Measurements from ENCODE around the gene ABR.
"Not testable (repeated sequence)": the region's sequence is repeated elsewhere in the genome, so short reads cannot be mapped to it uniquely, and the experiment has no call there.

The ABR gene

DNA sequence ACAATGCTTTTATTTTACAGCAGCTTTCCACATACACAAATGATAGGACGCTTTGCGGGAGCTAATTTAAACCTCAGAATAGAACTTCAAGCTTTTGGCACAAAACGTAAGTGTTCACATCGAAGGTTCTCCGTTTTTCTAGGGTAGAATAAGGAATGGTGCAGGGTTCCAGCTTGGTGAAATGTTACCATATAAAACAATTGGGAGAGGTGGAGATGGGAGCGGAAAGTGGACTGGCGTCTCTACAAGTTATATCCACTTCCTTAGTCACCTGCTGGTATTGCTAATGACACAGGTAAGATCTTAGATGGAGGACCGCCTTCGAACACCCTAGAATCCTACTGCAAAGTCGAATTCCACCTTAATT lies 198.5 kb downstream of the ABR start:
- DNase-seq (ENCODE audit: low read depth), result no peak

DNA sequence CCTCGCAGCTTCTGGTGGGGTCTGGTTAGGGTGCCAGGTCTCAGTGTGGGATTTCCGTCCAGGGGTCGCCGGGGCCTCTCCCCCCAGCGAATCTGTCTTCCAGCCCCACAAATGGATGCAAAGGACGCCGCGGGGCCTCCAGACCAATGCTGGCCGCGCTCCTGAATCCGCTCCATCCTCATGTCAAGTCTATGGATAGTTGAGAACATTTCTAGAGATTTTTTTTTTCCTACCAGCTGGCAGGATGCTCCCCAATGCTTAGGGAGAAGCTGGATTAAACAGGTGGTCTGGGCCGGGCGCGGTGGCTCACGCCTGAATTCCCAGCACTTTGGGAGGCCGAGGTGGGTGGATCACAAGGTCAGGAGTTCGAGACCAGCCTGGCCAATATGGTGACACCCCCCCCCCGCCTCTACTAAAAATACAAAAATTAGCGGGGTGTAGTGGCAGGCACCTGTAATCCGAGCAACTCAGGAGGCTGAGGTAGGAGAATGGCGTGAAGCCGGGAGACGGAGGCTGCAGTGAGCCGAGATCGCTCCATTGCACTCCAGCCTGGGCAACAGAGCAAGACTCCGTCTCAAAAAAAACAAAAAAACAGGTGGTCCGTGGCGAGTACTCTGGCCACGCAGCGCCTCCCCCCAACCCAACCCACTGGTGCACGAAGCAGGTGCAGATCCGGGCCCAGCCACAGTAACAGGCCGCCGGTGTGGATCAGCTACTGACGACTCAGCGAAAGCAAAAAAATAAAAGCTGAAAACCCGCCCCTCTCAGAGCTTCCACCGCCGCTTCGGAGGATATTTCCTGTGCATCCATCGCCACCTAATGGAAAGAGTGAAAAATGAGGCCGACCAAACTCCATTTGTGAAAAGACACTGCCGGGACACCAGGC lies 199.1 kb downstream of the ABR start:
- peak; percentile 25 for DNase-seq (ENCODE audit: low read depth)

DNA sequence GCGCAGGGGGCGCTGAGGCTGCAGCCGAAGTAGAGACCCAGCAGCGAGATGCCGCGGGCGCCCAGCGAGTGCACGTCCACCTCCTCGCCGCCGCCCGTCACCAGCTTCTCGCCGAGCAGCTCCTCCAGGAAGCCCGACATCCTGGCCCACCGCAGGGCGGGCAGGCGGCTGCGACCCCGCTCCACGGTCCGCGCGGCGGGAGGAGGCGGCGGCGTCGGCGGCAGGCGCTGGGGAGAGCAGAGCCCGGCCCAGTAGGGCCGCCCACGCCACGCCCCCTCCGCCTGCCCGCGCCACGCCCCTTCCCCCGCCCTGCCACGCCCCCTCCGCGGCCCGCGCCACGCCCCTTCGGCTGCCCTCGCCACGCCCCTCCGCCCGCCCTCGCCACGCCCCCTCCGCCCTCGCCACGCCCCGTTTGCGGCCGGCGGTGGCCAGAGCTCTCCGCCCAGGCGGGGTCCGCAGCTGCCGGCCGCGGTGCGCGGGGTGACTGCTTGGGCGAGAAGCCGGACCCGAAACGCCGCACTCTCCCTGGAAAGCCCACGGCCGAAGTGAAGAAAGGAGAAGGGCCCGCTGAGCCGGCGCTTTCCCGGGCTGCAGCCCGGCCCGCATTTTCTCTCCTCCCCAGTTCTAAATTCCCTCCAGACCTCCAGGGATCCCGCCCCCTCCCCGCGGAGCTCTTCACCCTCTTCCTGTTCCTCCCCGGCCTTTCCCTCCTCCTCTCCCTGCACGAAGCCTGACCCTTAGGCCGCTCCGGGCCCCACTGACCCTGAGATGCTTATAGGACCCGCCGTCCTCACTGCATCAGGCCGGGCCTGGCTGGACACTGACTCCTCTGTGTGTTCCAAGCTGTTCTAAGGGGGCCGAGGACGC lies 200.0 kb downstream of the ABR start, which contains the start of gene NXN:
NXN (minus strand) TSS at position 238 of the 867 bp plus-strand sequence.
- DNase-seq (ENCODE audit: low read depth), result peak; percentile 97

DNA sequence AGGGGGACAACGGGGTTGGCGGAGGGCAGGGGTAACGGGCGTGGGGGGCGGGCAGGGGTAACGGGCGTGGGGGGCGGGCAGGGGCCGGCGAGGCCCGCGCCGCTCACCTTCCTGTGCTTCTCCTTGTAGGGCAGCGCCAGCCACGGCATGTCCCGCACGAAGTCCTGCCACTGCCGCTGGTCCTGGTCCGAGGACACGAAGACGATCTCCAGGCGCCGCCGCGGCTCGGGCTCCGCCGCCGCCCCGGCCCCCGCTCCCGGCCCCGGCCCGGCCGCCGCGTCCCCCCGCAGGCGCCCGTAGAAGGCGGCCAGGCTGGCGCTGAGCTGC lies 200.6 kb downstream of the ABR start:
- DNase-seq (ENCODE audit: low read depth), result no peak

DNA sequence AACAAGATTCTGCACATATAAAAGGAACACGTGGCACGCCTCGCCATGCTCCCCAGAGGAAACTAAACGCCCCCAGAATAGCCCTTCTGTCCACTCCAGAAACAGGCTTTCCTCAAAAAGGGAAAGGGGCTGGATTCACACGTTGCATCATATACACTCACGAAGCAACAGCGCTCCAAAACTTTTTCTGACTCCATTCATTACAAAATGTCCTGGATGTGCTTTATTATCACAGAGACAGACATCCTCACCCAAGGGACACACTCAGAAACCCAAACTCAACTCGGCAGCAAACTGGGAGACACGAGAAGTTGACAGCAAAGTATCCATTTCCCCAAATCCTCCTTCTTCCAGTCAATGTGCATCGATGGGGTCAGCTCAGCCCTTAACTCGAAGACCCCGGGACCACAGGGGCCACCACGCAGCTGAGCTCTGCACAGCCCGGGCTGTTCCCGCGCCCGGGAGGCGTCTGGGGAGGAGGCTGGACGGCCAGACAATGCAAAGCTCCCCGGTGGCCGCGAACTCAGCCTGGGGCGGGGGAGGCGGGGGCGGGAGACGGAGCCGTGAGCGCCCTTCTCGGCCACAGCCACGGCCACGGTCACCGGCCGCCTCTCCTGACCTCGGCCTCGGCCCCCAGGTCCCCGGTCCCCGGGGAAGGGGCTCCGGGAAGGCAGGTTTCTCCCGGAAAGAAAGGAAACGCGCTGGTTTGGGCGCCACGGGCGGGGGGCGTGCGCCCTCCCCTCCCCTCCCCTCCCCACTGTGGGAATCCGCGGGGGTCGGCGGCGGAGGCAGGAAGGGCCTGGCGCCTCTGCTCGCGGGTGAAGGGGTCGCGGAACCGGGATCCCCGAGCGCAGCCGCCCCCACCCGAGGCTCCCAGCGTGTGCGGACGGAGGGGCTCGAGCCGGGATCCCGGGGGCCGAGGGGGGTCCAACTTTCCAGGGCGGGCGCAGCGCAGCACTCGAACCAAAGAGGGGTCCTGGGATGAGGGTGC lies 201.4 kb downstream of the ABR start:
- no peak for DNase-seq (ENCODE audit: low read depth)

DNA sequence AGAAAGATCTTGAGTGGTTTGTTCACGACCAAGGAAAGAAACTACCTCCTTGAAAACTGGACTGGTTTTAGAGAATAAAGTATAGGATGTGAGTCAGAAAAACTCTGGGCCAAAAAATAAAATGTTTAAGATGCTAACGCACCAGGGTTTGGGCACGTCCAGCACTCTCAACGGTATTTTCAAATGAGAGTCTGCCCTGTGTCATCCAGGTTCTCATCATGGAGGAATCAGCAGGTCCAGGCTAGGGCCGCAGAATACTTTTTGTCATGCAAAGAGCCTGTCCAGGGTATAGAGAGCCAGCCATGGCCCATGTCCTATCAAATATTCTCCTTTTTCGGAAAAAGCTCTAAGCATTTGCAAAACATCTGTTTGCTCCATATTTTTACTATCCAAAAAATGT lies 202.6 kb downstream of the ABR start:
- no peak for DNase-seq (ENCODE audit: low read depth)

DNA sequence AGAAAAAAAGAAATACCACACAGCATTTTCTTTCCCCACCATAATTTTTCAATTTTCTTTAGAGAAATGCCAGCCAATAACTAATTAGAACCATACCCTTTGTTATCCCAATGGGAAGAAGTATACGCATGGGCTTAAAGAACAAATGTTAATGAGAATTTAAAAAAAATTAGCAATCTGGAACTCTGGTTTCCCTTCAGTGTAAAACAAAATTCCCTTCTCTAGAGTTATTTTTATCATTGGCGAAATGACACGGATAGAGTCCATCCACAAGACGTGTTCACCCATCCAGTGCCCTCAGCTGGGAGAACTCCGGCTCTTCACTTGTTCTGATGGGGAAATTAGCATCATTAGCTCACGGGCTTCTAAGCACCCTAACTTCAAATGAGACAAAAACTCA lies 203.5 kb downstream of the ABR start:
- DNase-seq (ENCODE audit: low read depth), result no peak

DNA sequence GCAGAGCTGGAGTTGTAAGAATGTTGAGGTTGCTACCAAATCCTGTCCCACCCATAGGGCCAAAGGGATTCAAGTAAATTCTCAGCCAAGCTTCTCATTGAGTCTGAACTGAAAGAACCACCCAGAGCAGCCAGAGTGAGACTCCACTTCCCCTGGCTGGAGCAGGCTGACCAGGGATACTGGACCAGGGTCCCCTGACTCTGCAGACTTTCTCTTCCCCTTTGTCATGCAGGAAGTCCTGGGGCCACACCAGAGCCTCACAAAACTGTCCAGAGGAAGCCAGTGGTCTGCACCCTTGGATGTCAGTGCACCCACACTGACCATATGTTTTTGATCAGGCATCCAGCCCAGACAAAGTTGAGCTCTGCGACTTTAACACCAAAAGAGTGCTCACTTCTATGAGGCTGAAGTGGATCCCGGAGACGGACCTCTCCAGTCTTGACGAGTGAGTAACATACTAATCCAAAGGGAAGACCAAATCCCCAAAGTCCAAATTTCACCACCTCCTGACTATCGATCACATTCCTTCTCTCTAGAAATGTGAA lies 204.3 kb downstream of the ABR start:
- no peak for DNase-seq (ENCODE audit: low read depth)

DNA sequence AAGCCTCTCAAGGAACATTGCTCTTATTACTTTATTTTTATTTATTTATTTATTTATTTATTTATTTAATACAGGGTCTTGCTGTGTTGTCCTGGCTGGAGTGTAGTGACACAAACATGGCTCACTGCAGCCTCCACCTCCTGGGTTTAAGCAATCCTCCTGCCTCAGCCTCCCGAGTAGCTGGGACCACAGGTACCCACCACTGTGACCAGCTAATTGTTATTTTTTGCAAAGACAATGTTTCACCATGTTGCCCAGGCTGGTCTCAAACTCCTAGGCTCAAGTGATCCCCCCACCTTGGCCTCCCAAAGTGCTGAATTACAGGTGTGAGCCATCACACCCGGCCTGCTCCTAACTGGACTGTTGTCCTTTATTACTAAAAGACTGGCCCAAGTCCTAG lies 205.0 kb downstream of the ABR start:
- DNase-seq (ENCODE audit: low read depth), result not testable (repeated sequence)

DNA sequence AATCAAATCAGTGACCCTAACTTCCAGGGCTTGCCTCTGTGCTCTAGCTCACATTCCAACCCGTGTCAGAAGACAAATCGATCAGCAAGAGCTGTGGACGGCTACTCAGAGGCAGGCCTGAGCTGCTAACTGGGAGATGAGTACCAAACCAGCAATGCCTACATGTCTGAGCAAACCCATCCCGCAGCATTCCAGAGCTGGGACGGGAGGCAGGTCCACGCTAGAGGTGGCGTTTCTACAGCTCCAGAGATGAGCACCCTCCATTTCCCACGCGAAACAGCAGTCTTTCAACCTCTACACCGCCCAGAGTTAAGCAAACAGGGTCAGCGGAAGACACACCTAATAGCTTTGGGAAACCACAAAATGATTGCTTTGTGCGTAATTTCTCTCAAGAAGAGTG lies 206.7 kb downstream of the ABR start:
- no peak for DNase-seq (ENCODE audit: low read depth)

DNA sequence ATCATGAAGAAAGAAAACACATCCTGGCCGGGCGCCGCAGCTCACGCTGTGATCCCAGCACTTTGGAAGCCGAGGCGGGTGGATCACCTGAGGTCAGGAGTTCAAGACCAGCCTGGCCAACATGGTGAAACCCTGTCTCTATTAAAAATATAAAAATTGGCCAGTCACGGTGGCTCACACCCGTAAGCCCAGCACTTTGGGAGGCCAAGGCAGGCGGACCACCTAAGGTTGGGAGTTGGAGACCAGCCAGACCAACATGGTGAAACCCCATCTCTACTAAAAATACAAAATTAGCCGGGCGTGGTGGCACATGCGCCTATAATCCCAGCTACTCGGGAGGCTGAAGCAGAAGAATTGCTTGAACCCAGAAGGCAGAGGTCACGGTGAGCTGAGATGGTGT lies 207.9 kb downstream of the ABR start:
- DNase-seq (ENCODE audit: low read depth), result not testable (repeated sequence)

DNA sequence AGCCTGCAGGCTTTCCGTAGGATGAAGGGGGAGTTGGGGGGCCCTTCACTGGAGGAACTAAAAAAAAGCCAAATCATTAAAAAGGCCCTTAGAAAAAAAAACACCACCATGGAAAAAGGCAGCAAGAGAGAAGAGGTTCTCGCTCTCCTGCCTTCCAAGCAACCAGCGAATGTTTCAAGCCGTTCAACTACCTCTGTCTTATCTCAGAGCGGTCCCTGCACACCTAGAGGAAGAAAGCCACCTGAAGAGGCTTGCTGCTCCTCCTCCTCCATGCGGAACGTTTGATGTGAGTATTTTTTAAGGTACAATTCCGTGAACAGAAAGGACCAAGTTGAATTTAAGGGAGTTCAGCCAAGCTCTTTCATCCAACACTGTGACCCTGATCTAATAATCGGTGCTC lies 209.4 kb downstream of the ABR start:
- DNase-seq (ENCODE audit: low read depth), result no peak

DNA sequence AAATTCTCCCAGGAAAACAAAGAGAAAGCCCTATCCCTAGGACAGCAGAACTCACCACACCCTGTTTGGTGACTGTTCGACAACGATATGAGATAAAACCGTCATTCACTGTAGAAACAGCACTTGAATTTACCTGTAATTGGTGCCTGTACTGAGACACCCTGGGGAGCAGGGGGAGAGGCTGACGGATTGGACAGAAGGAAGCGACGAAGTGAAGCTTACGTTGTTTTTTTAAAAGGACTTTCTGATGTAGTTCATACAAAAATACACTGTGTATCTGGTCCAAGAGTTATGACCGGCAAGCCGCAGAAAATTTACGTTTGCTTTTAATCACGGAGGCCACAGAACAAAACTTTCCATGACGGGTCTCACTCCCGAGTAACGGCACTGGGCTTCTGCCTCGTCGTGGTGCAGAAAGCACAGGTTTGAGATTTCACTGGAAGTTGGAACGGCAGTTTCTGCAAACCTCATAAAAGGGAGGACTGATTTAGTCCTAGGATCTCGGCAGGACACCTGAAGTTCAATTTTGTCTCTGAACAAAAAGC lies 209.9 kb downstream of the ABR start:
- no peak for DNase-seq (ENCODE audit: low read depth)

DNA sequence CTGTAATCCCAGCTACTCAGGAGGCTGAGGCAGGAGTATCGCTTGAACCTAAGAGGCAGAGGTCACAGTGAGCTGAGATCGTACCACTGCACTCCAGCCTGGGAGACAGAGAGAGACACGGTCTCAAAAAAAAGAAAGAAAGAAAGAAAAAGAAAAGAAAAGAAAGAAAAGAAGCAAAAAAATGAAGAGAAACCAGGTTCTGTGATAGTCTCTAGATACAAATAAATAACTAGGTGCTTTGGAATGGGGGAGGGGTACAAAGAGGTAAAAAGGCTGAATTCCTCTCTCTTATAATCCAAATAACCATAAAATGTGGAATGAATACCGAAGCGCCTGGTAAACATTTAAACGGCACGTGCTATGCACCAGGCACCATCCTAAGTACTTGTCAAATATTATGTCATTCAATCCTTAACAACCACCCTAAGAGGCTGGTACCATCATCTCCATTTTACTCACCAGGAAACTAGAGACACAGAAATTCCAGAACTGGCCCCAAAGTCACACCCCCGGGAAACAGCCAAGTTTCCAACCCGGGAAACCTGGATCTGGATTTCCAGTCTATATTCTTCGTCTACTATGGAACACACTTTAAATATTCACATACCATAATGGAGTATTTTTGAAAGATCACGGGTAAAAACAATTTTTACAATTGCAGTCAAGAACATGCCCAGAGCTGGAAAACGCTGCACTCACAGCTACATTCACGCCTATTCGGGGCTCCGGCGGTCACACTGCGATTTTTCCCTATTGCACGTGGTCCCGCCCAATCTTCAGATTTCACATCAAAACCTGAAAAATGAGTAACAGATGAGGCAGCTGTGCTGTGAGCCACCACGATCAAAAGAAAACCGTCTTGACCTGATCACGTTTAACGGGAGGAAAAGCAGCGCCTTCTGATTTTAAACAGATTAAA lies 210.7 kb downstream of the ABR start:
- no peak for DNase-seq (ENCODE audit: low read depth)

DNA sequence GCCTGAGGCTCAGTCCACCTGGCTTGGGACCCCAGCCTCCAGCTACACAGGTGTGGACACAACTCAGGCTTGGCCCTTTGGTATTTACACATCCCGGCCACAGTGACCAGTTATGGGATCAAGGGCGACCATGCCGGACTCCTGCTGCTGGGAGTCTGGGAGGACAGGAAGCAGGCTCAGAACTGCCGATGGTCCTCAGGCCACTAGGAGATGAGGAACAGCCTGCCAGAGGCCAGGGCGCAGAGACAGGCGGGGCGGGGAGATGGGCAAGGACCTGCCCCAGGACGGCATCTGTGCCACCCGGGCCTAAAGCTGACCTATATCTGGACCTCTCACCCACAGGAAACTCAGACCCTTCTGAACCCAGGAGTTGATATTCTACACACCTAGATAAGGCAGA lies 212.7 kb downstream of the ABR start:
- no peak for DNase-seq (ENCODE audit: low read depth)

DNA sequence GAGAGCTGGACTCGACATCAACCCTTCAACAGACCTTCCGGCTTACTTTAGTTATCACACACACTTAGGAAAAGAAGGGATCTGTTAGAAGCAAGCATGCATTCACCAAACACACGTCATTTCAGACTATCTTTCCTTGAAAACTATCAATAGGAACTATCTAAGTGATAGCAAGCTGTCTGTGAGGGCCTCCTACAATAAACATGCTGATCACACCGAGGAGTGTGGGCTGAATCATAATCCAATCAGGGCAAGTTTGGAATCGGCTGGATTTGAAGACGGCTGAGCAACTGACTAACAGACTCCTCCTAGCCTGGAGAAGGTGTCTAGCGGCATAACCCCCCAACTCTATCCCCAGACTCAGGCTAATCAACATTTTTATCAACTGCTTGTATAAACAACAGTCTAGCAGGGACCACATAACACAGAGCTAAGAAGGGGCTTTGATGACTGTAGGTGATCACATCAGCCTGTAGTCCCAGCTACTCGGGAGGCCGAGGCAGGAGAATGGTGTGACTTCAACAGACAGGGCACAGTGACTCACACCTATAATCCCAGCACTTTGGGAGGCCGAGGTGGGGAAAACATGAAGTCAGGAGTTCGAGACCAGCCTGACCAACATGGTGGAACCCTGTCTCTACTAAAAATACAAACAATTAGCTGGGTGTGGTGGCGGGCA lies 214.3 kb downstream of the ABR start:
- no peak for DNase-seq (ENCODE audit: low read depth)

DNA sequence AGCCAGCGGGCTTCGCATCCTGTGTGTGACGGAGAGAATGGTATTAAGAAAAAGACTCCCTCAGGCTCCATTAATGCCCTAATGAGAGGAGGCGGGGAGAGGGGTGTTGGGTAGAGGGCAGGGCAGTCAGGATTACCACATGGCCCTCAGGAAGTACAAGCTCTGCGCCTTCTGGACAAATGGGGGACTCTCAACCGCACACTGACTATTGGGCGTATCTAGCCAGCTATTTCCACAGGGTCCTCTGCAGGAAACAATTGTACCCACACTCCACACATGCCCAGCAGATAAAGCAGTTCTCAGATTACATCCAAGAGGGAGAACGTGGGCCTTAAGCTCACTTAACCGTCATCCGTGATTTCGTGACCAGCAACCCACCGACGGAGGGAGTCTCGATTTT lies 214.9 kb downstream of the ABR start:
- DNase-seq (ENCODE audit: low read depth), result no peak

DNA sequence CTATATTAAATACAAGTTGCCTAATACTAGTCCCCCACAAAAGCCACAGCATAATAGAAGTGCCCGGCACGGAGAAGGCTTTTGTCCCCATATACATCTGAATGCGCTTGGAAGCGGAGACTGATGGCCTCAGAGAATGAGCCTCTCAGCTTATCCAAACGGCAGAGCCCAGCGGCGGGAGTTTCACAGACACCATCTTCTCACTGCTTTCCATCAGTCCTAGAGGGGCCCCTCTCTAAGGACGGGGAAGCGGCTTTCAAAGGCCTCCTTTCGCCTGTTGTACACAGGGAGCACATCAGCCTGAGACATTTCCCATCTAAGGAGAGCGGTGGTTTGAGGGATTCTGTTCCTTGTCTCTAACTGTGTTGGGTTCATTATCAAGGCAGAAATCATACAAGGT lies 217.1 kb downstream of the ABR start:
- DNase-seq (ENCODE audit: low read depth), result no peak

DNA sequence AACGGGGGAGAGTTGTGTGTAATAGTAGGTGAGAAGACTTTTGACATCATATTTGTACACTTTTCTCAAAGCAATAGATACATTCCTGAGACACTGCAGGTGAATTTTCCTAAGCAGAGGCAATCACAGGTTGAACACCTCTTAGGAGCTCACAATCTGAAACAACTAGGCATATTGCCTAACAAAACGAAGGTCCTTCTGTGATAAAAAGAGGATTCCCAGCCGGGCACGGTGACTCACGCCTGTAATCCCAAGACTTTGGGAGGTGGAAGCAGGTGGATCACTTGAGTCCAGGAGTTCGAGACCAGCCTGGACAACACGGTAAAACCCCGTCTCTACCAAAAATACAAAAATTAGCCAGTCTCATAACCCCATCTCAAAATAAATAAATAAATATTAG lies 217.6 kb downstream of the ABR start:
- DNase-seq (ENCODE audit: low read depth), result no peak

All from stimulated activated CD8-positive, alpha-beta memory T cell treated with anti-CD3 and anti-CD28 coated beads, Interleukin-15, amount 100 ng/mL, for 24 hours (primary cell).